MM.1S (cell line): ENCODE measurements around the gene KCNIP4.

Source experiments
- DNase-seq: peaks from one replicate; pipeline ENCODE4 v3.0.0-alpha.2; 2015
- H2AFZ ChIP-seq: fragments of 300-600 bp; sonication (generic); 2 replicates; pipeline ENCODE4 v1.6.0; 2016; ENCODE audit warnings: antibody characterized with exemption, low read length
- H3F3A ChIP-seq: fragments of 300-600 bp; sonication (generic); 2 replicates; pipeline ENCODE4 v1.6.1; 2016; ENCODE audit warnings: mild to moderate bottlenecking, antibody characterized with exemption, low read length, moderate library complexity, mixed read lengths; ENCODE audit not compliant: insufficient read depth
- H3K27ac ChIP-seq: fragments of 300-600 bp; sonication (generic); 2 replicates; pipeline ENCODE4 v1.5.1; 2016; ENCODE audit warnings: mild to moderate bottlenecking, low read length
- H3K27me3 ChIP-seq: fragments of 300-600 bp; sonication (generic); replicated peaks from 2 replicates; pipeline ENCODE4 v1.6.0; 2016; ENCODE audit warnings: low read length; ENCODE audit not compliant: insufficient read depth
- H3K36me3 ChIP-seq: fragments of 300-600 bp; sonication (generic); replicated peaks from 2 replicates; pipeline ENCODE4 v1.6.1; 2016; ENCODE audit warnings: mild to moderate bottlenecking, low read length, mixed read lengths; ENCODE audit not compliant: insufficient read depth
- H3K4me1 ChIP-seq: fragments of 300-600 bp; sonication (generic); 2 replicates; pipeline ENCODE4 v1.6.1; 2016; ENCODE audit warnings: low read length, mixed read lengths
- H3K4me2 ChIP-seq: fragments of 300-600 bp; sonication (generic); 2 replicates; pipeline ENCODE4 v1.6.0; 2016; ENCODE audit warnings: low read depth, low read length
- H3K4me3 ChIP-seq: fragments of 300-600 bp; sonication (generic); 2 replicates; pipeline ENCODE4 v1.5.1; 2016; ENCODE audit warnings: low read length, mixed read lengths
- H3K79me2 ChIP-seq: fragments of 300-600 bp; sonication (generic); 2 replicates; pipeline ENCODE4 v1.6.1; 2016; ENCODE audit warnings: mixed run types, low read length, mixed read lengths
- H3K9ac ChIP-seq: fragments of 300-600 bp; sonication (generic); 2 replicates; pipeline ENCODE4 v1.6.1; 2016; ENCODE audit warnings: low read length, mixed read lengths
- H3K9me2 ChIP-seq: fragments of 300-600 bp; sonication (generic); replicated peaks from 2 replicates; pipeline ENCODE4 v1.6.1; 2016; ENCODE audit warnings: mild to moderate bottlenecking, low read length, mixed read lengths; ENCODE audit not compliant: insufficient read depth
- H3K9me3 ChIP-seq: fragments of 300-600 bp; sonication (generic); replicated peaks from 2 replicates; pipeline ENCODE4 v1.6.1; 2016; ENCODE audit warnings: mild to moderate bottlenecking, low read length, mixed read lengths; ENCODE audit not compliant: insufficient read depth
- H4K20me1 ChIP-seq: fragments of 300-600 bp; sonication (generic); 2 replicates; pipeline ENCODE4 v1.6.1; 2016; ENCODE audit warnings: mild to moderate bottlenecking, low read length, moderate library complexity, mixed read lengths; ENCODE audit not compliant: insufficient read depth
- CTCF ChIP-seq: fragments of 300-600 bp; sonication (generic); IDR thresholded peaks from 2 replicates; pipeline ENCODE4 v1.5.1; 2016; ENCODE audit warnings: antibody characterized with exemption, low read length, mixed read lengths
- EZH2 ChIP-seq: fragments of 300-600 bp; sonication (generic); optimal IDR thresholded peaks from 2 replicates; pipeline ENCODE3; 2017; ENCODE audit warnings: low read depth, mild to moderate bottlenecking, antibody characterized with exemption, low read length, mixed read lengths
- EZH2phosphoT487 ChIP-seq: fragments of 300-600 bp; sonication (generic); IDR thresholded peaks from 2 replicates; pipeline ENCODE4 v1.6.1; 2018; ENCODE audit warnings: antibody characterized with exemption, low read length

Gene KCNIP4

GRCh38 chr4:21778702-21779101 is 169.9 kb downstream of the KCNIP4 start:
- Histone ChIP-seq H3K36me3 (no peaks in the 10 kb centered on the region), H3K4me1 (no peaks in the 10 kb centered on the region), H3K9me3 (no peaks in the 10 kb centered on the region), H2AFZ (no peak overlapping the region), H3K4me2 (no peak overlapping the region), H3K9me2 (no peaks in the 10 kb centered on the region), H3K27ac (no peak overlapping the region), H3K4me3 (no peak overlapping the region), H3F3A (no peaks in the 10 kb centered on the region), H4K20me1 (no peaks in the 10 kb centered on the region), H3K9ac (no peak overlapping the region), H3K79me2 (no peaks in the 10 kb centered on the region), H3K27me3 (no peaks in the 10 kb centered on the region)
- TF ChIP-seq EZH2phosphoT487: no peak
- no peak for TF ChIP-seq CTCF
- TF ChIP-seq EZH2: no peak
- no peak for DNase-seq

- Histone ChIP-seq H3K27ac (no peak overlapping the region), H3K9me3 (no peaks in the 10 kb centered on the region), H3K4me1 (no peaks in the 10 kb centered on the region), H2AFZ (no peak overlapping the region), H3F3A (no peaks in the 10 kb centered on the region), H3K4me3 (no peak overlapping the region), H3K9ac (no peak overlapping the region), H4K20me1 (no peaks in the 10 kb centered on the region), H3K27me3 (no peaks in the 10 kb centered on the region), H3K4me2 (no peak overlapping the region), H3K79me2 (no peaks in the 10 kb centered on the region), H3K9me2 (no peaks in the 10 kb centered on the region), H3K36me3 (no peaks in the 10 kb centered on the region)
- no peak for DNase-seq
- TF ChIP-seq EZH2: no peak
- TF ChIP-seq CTCF: no peak
- no peak for TF ChIP-seq EZH2phosphoT487
Observed at GRCh38 chr4:21775703-21776102, 172.9 kb downstream of the KCNIP4 start.

GRCh38 chr4:21769404-21770147 is 179.0 kb downstream of the KCNIP4 start:
- Histone ChIP-seq H2AFZ (no peak overlapping the region), H3K9me3 (no peaks in the 10 kb centered on the region), H3K9ac (no peak overlapping the region), H3K9me2 (no peaks in the 10 kb centered on the region), H3F3A (no peaks in the 10 kb centered on the region), H3K4me3 (no peak overlapping the region), H3K4me1 (0 out of 2 replicates have a peak, but pooled peaks cover 3% of the 10 kb centered on the region), H3K27me3 (no peaks in the 10 kb centered on the region), H4K20me1 (no peaks in the 10 kb centered on the region), H3K4me2 (no peak overlapping the region), H3K79me2 (no peaks in the 10 kb centered on the region), H3K36me3 (no peaks in the 10 kb centered on the region), H3K27ac (no peak overlapping the region)
- TF ChIP-seq EZH2: no peak
- TF ChIP-seq EZH2phosphoT487: no peak
- TF ChIP-seq CTCF: no peak
- DNase-seq: no peak
